Measurements from ENCODE around the gene NR3C2. TPM values are rescaled to one million over a fixed set of nuclear protein-coding genes. Genes with fewer than 3 reads are reported as not detected.

The NR3C2 gene
- total RNA-seq, 1 experiment from 2014 or later = 1.6 TPM

GRCh38 chr4:148034813-148035212 lies 407.4 kb downstream of the NR3C2 start:
- H3K9me3 ChIP-seq (ENCODE audit: low read depth, low read length, poor library complexity, severe bottlenecking) = no peaks in the 10 kb centered on the region
- no peak for TF ChIP-seq EZH2 (IDR thresholded peaks at IDR 0.05; ENCODE audit: borderline replicate concordance, low read depth, low read length, poor library complexity, severe bottlenecking)
- TF ChIP-seq, protein P1, sequence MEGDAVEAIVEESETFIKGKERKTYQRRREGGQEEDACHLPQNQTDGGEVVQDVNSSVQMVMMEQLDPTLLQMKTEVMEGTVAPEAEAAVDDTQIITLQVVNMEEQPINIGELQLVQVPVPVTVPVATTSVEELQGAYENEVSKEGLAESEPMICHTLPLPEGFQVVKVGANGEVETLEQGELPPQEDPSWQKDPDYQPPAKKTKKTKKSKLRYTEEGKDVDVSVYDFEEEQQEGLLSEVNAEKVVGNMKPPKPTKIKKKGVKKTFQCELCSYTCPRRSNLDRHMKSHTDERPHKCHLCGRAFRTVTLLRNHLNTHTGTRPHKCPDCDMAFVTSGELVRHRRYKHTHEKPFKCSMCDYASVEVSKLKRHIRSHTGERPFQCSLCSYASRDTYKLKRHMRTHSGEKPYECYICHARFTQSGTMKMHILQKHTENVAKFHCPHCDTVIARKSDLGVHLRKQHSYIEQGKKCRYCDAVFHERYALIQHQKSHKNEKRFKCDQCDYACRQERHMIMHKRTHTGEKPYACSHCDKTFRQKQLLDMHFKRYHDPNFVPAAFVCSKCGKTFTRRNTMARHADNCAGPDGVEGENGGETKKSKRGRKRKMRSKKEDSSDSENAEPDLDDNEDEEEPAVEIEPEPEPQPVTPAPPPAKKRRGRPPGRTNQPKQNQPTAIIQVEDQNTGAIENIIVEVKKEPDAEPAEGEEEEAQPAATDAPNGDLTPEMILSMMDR (conservative IDR thresholded peaks at IDR 0.05; ENCODE audit: low read depth, low read length) = no peak
- H3K27me3 ChIP-seq (replicated peaks; ENCODE audit: insufficient read depth, low read depth, low read length, poor library complexity) = no peaks in the 10 kb centered on the region
- ChIA-PET POLR2A (ENCODE audit: low non-redundant PET) (no interaction called here), CTCF (no interaction called here)
- no peak for DNase-seq (ENCODE audit: low spot score)
- peaks cover 9% of the 10 kb centered on the region for H3K4me1 ChIP-seq (ENCODE audit: insufficient read depth, low read length, poor library complexity, severe bottlenecking)
- H3K36me3 ChIP-seq (ENCODE audit: insufficient read depth, low read length, poor library complexity, severe bottlenecking) = no peaks in the 10 kb centered on the region
- intact Hi-C loops (cut with micrococcal nuclease; ENCODE audit: unreplicated experiment) = no loop called here
- BruUV-seq (replicated peaks) = no TSS peak
- H3K27ac ChIP-seq (ENCODE audit: low read depth, low read length, poor library complexity, severe bottlenecking) = no peak overlapping the region
- no peak overlapping the region for H3K4me3 ChIP-seq (ENCODE audit: low read depth, low read length, poor library complexity, severe bottlenecking)

- CTCF ChIA-PET = no interaction called here
- intact Hi-C loops (cut with micrococcal nuclease; ENCODE audit: unreplicated experiment) = no loop called here
- H3K27me3 ChIP-seq (replicated peaks; ENCODE audit: insufficient read depth, low read depth, low read length, poor library complexity) = no peaks in the 10 kb centered on the region
- no peak overlapping the region for H3K4me3 ChIP-seq (ENCODE audit: low read depth, low read length, poor library complexity, severe bottlenecking)
- DNase-seq (ENCODE audit: low spot score) = no peak
- POLR2A ChIA-PET (ENCODE audit: low non-redundant PET) = no interaction called here
- BruUV-seq (replicated peaks) = no TSS peak
- H3K27ac ChIP-seq (ENCODE audit: low read depth, low read length, poor library complexity, severe bottlenecking) = peak overlapping the region; percentile 60
- no peaks in the 10 kb centered on the region for H3K36me3 ChIP-seq (ENCODE audit: insufficient read depth, low read length, poor library complexity, severe bottlenecking)
- H3K4me1 ChIP-seq (ENCODE audit: insufficient read depth, low read length, poor library complexity, severe bottlenecking) = peaks cover 15% of the 10 kb centered on the region
- TF ChIP-seq, protein P1 (conservative IDR thresholded peaks at IDR 0.05; ENCODE audit: low read depth, low read length) = no peak
- no peak for TF ChIP-seq EZH2 (IDR thresholded peaks at IDR 0.05; ENCODE audit: borderline replicate concordance, low read depth, low read length, poor library complexity, severe bottlenecking)
- H3K9me3 ChIP-seq (ENCODE audit: low read depth, low read length, poor library complexity, severe bottlenecking) = peaks cover 5% of the 10 kb centered on the region
Measured at GRCh38 chr4:148030193-148030873, 411.9 kb downstream of the NR3C2 start.

- H3K4me3 ChIP-seq (ENCODE audit: low read depth, low read length, poor library complexity, severe bottlenecking) = no peak overlapping the region
- H3K27me3 ChIP-seq (replicated peaks; ENCODE audit: insufficient read depth, low read depth, low read length, poor library complexity) = no peaks in the 10 kb centered on the region
- H3K9me3 ChIP-seq (ENCODE audit: low read depth, low read length, poor library complexity, severe bottlenecking) = peaks cover 5% of the 10 kb centered on the region
- peaks cover 15% of the 10 kb centered on the region for H3K4me1 ChIP-seq (ENCODE audit: insufficient read depth, low read length, poor library complexity, severe bottlenecking)
- no peak for DNase-seq (ENCODE audit: low spot score)
- H3K36me3 ChIP-seq (ENCODE audit: insufficient read depth, low read length, poor library complexity, severe bottlenecking) = no peaks in the 10 kb centered on the region
- intact Hi-C loops (cut with micrococcal nuclease; ENCODE audit: unreplicated experiment) = no loop called here
- BruUV-seq (replicated peaks) = no TSS peak
- ChIA-PET CTCF (no interaction called here), POLR2A (ENCODE audit: low non-redundant PET) (no interaction called here)
- no peak for TF ChIP-seq EZH2 (IDR thresholded peaks at IDR 0.05; ENCODE audit: borderline replicate concordance, low read depth, low read length, poor library complexity, severe bottlenecking)
- TF ChIP-seq, protein P1 (conservative IDR thresholded peaks at IDR 0.05; ENCODE audit: low read depth, low read length) = no peak
- no peak overlapping the region for H3K27ac ChIP-seq (ENCODE audit: low read depth, low read length, poor library complexity, severe bottlenecking)
Measured at GRCh38 chr4:148029781-148030180, 412.4 kb downstream of the NR3C2 start.

Data from A673 (cell line).